Osteocyte (in vitro differentiated cells): Measurements from ENCODE around the gene TTC28. TPM values are rescaled to one million over a fixed set of nuclear protein-coding genes. Genes with fewer than 3 reads are reported as not detected.
A peak's percentile ranks its signal among the peaks of the same experiment; 100 is the strongest.

Experiments
- DNase-seq: peaks from one replicate; pipeline ENCODE4 v3.0.0; 2021; ENCODE audit warnings: mixed read lengths; ENCODE audit not compliant: unreplicated experiment; ENCODE audit errors: extremely low spot score
- H3K27ac Mint-ChIP-seq: one replicate; pipeline ENCODE4 v1.8.0; 2021; ENCODE audit warnings: mild to moderate bottlenecking, mixed read lengths; ENCODE audit not compliant: unreplicated experiment
- H3K27me3 Mint-ChIP-seq: one replicate; pipeline ENCODE4 v1.8.0; 2021; ENCODE audit warnings: mixed read lengths; ENCODE audit not compliant: unreplicated experiment
- H3K36me3 Mint-ChIP-seq: one replicate; pipeline ENCODE4 v1.8.0; 2021; ENCODE audit warnings: mixed read lengths; ENCODE audit not compliant: unreplicated experiment
- H3K4me1 Mint-ChIP-seq: one replicate; pipeline ENCODE4 v1.8.0; 2021; ENCODE audit warnings: mixed read lengths; ENCODE audit not compliant: unreplicated experiment
- H3K4me3 Mint-ChIP-seq: one replicate; pipeline ENCODE4 v1.8.0; 2021; ENCODE audit warnings: mild to moderate bottlenecking, moderate library complexity, mixed read lengths; ENCODE audit not compliant: unreplicated experiment
- H3K9me3 Mint-ChIP-seq: one replicate; pipeline ENCODE4 v1.8.0; 2021; ENCODE audit warnings: mixed read lengths; ENCODE audit not compliant: unreplicated experiment
- CTCF ChIP-seq: fragments of 200-600 bp; sonication (generic); IDR thresholded peaks from 2 replicates; pipeline ENCODE4 v1.5.0; 2021; ENCODE audit warnings: antibody characterized with exemption, mild to moderate bottlenecking, moderate library complexity
- total RNA-seq: library from RNA; stranded (reverse); gene quantifications from 2 replicates; pipeline ENCODE4 v1.2.1, GENCODE V29; 2021

TTC28 gene
- total RNA-seq, 1 donor from 2014 or later = 70.3 TPM

- Mint-ChIP-seq H3K4me3 (no peak overlapping the region), H3K9me3 (no peaks in the 10 kb centered on the region), H3K4me1 (peaks cover 16% of the 10 kb centered on the region), H3K36me3 (peaks cover 7% of the 10 kb centered on the region), H3K27me3 (no peaks in the 10 kb centered on the region), H3K27ac (no peak overlapping the region)
- no peak for TF ChIP-seq CTCF
- DNase-seq = no peak
Measured at GRCh38 chr22:27948569-27948968, 731.1 kb downstream of the TTC28 start.

- no peak for DNase-seq
- Mint-ChIP-seq H3K4me1 (peaks cover 12% of the 10 kb centered on the region), H3K4me3 (no peak overlapping the region), H3K27me3 (no peaks in the 10 kb centered on the region), H3K9me3 (no peaks in the 10 kb centered on the region), H3K27ac (no peak overlapping the region), H3K36me3 (peaks cover 7% of the 10 kb centered on the region)
- no peak for TF ChIP-seq CTCF
Measured at GRCh38 chr22:27947448-27947847, 732.2 kb downstream of the TTC28 start.

- peaks cover 13% of the 10 kb centered on the region for H3K4me1 Mint-ChIP-seq
- no peak overlapping the region for H3K4me3 Mint-ChIP-seq
- TF ChIP-seq CTCF = no peak
- H3K27ac Mint-ChIP-seq = no peak overlapping the region
- DNase-seq = no peak
- no peaks in the 10 kb centered on the region for H3K27me3 Mint-ChIP-seq
- no peaks in the 10 kb centered on the region for H3K9me3 Mint-ChIP-seq
- H3K36me3 Mint-ChIP-seq = peaks cover 7% of the 10 kb centered on the region
Measured at GRCh38 chr22:27941143-27941542, 738.5 kb downstream of the TTC28 start.

DNA sequence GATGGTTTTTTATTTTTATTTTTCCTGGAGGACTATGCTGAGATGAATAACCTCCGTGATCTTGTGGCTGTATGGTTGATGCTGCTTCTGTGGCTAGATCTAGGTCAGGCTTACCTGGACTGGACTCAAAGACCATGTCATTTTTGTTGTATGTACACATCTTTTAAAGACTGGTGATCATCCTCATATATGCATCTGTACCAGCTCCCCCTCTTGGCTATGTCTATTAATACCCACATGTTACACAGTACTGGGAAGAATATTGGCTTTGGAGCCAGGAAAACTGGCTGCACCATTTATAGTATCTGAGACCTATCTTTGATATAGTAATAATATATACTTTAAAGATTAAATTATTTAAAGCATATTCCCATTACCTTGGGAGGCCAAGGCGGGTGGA, 742.2 kb downstream of the TTC28 start:
- peaks cover 13% of the 10 kb centered on the region for H3K4me1 Mint-ChIP-seq
- H3K27me3 Mint-ChIP-seq = no peaks in the 10 kb centered on the region
- no peaks in the 10 kb centered on the region for H3K9me3 Mint-ChIP-seq
- H3K36me3 Mint-ChIP-seq = peaks cover 10% of the 10 kb centered on the region
- no peak for DNase-seq
- H3K27ac Mint-ChIP-seq = no peak overlapping the region
- no peak overlapping the region for H3K4me3 Mint-ChIP-seq
- peak; percentile 31 for TF ChIP-seq CTCF

- peaks cover 13% of the 10 kb centered on the region for H3K4me1 Mint-ChIP-seq
Measured at GRCh38 chr22:27935897-27936296, 743.7 kb downstream of the TTC28 start.

More at GRCh38 chr22:27935897-27936296, 743.7 kb downstream of the TTC28 start:
- no peak for TF ChIP-seq CTCF
- Mint-ChIP-seq H3K36me3 (peaks cover 2% of the 10 kb centered on the region), H3K27ac (no peak overlapping the region), H3K9me3 (no peaks in the 10 kb centered on the region), H3K27me3 (no peaks in the 10 kb centered on the region), H3K4me3 (no peak overlapping the region)
- DNase-seq = no peak
